ENCODE measurements around the gene IL4R. TPM values are rescaled to one million over a fixed set of nuclear protein-coding genes. Genes with fewer than 3 reads are reported as not detected.

IL4R gene
- total RNA-seq, 1 experiment from 2014 or later: 28.6 TPM

DNA sequence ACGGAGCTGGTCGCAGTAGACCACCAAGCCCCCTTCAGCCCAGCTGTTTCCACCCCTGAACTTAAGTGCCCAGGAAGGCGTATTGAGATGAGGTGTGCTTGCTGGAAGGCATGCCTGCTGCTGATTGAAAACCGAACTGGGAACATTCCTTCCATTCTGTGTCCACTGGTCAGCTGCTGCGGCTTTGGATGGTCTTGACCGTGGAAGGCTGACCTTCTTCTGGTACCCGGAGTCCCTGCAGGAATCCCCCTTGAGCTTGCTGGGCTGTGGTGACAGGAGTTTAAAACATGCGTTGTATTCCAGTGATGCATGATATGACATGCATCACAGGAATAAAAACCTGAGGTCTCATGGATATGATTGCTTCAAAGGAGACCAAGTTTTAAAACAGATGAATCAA is 31.4 kb downstream of the IL4R start:
- peaks cover 17 to 50% (median 33%) of the 10 kb centered on the region in 3 experiments for H3K36me3 Mint-ChIP-seq (ENCODE audit: insufficient read depth in 1 of 3, low read depth in 3 of 3)
- peaks cover 2% of the 10 kb centered on the region; the same call in 1 of the 2 replicates for H3K27me3 Mint-ChIP-seq (ENCODE audit: low read depth)
- H3K79me2 ChIP-seq (ENCODE audit: insufficient read depth, low read length): no peaks in the 10 kb centered on the region

More for the DNA sequence above, 31.4 kb downstream of the IL4R start:
- H2BK5ac ChIP-seq (ENCODE audit: insufficient read length, low read length): no peak overlapping the region
- H3K56ac ChIP-seq (ENCODE audit: insufficient read length, low read depth, low read length): no peak overlapping the region
- no peak overlapping the region for H2AK5ac ChIP-seq (ENCODE audit: insufficient read length, low read length)
- no peaks in the 10 kb centered on the region for H3K23me2 ChIP-seq (ENCODE audit: insufficient read length, low read depth, low read length, poor library complexity, severe bottlenecking)
- no peak overlapping the region for H3K4me2 ChIP-seq (ENCODE audit: insufficient read depth, insufficient read length, low read length)
- H2BK15ac ChIP-seq (ENCODE audit: low read depth, low read length): no peak overlapping the region
- H3K9me3 ChIP-seq (ENCODE audit: control insufficient read depth, low read depth, low read length): no peaks in the 10 kb centered on the region
- H3K27me3 ChIP-seq (ENCODE audit: insufficient read depth, low read length): no peaks in the 10 kb centered on the region
- H2BK20ac ChIP-seq (ENCODE audit: low read depth, low read length, poor library complexity, severe bottlenecking): no peak overlapping the region
- peaks cover 6 to 9% of the 10 kb centered on the region in 2 experiments; a peak in 3 of 4 replicates for H3K4me1 Mint-ChIP-seq
- H4K91ac ChIP-seq (ENCODE audit: insufficient read length, low read depth, low read length): no peak overlapping the region
- no peak overlapping the region for H2BK12ac ChIP-seq (ENCODE audit: insufficient read length, low read depth, low read length)
- H4K8ac ChIP-seq (replicated peaks; ENCODE audit: insufficient read length, low read depth, low read length): no peak overlapping the region
- H3K4ac ChIP-seq (ENCODE audit: low read depth, low read length): no peak overlapping the region
- TF ChIP-seq, protein P1, sequence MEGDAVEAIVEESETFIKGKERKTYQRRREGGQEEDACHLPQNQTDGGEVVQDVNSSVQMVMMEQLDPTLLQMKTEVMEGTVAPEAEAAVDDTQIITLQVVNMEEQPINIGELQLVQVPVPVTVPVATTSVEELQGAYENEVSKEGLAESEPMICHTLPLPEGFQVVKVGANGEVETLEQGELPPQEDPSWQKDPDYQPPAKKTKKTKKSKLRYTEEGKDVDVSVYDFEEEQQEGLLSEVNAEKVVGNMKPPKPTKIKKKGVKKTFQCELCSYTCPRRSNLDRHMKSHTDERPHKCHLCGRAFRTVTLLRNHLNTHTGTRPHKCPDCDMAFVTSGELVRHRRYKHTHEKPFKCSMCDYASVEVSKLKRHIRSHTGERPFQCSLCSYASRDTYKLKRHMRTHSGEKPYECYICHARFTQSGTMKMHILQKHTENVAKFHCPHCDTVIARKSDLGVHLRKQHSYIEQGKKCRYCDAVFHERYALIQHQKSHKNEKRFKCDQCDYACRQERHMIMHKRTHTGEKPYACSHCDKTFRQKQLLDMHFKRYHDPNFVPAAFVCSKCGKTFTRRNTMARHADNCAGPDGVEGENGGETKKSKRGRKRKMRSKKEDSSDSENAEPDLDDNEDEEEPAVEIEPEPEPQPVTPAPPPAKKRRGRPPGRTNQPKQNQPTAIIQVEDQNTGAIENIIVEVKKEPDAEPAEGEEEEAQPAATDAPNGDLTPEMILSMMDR (conservative IDR thresholded peaks at IDR 0.05): no peak
- H3K79me1 ChIP-seq (ENCODE audit: insufficient read depth, low read depth, low read length, poor library complexity, severe bottlenecking): no peaks in the 10 kb centered on the region
- no peak overlapping the region for H2AFZ ChIP-seq (ENCODE audit: low read length)
- H3K14ac ChIP-seq (ENCODE audit: insufficient read depth, low read length): no peak overlapping the region
- H4K5ac ChIP-seq (ENCODE audit: insufficient read length, low read depth, low read length): no peak overlapping the region
- no peak overlapping the region for H3T11ph ChIP-seq (ENCODE audit: low read length)
- no peaks in the 10 kb centered on the region for H3K9me3 Mint-ChIP-seq
- WGBS (ENCODE audit: extremely low coverage, insufficient read length, low lambda C conversion rate): no CpG with 5 or more reads among the region's 8 CpGs
- no peak overlapping the region for H2BK120ac ChIP-seq (ENCODE audit: low read depth, low read length, poor library complexity, severe bottlenecking)
- H3K27ac ChIP-seq (ENCODE audit: insufficient read length, low read depth, low read length): no peak overlapping the region
- H4K20me1 ChIP-seq (ENCODE audit: control insufficient read depth, insufficient read depth, insufficient read length): no peaks in the 10 kb centered on the region
- DNase-seq: no peak
- H3K4me3 Mint-ChIP-seq: no peak overlapping the region
- no peak overlapping the region; a peak in 1 of 7 replicates for H3K27ac Mint-ChIP-seq
- H3K23ac ChIP-seq (ENCODE audit: insufficient read length, low read depth, low read length): no peak overlapping the region
- no peaks in the 10 kb centered on the region for H3K4me1 ChIP-seq (ENCODE audit: insufficient read depth, low read length)
- H3K9ac ChIP-seq (ENCODE audit: extremely low read depth, insufficient read length, low read length): no peak overlapping the region
- no peak overlapping the region for H3K18ac ChIP-seq (ENCODE audit: insufficient read length, low read depth, low read length)
